HG03095 (cell line): ENCODE measurements around the gene CRYGN.
A peak's percentile ranks its signal among the peaks of the same experiment; 100 is the strongest.

Experiments used
- ATAC-seq: cut with Tn5 transposase; IDR thresholded peaks from one replicate; pipeline ENCODE4 v1.9.1; 2021; ENCODE audit warnings: moderate library complexity; ENCODE audit not compliant: unreplicated experiment

Gene CRYGN

DNA sequence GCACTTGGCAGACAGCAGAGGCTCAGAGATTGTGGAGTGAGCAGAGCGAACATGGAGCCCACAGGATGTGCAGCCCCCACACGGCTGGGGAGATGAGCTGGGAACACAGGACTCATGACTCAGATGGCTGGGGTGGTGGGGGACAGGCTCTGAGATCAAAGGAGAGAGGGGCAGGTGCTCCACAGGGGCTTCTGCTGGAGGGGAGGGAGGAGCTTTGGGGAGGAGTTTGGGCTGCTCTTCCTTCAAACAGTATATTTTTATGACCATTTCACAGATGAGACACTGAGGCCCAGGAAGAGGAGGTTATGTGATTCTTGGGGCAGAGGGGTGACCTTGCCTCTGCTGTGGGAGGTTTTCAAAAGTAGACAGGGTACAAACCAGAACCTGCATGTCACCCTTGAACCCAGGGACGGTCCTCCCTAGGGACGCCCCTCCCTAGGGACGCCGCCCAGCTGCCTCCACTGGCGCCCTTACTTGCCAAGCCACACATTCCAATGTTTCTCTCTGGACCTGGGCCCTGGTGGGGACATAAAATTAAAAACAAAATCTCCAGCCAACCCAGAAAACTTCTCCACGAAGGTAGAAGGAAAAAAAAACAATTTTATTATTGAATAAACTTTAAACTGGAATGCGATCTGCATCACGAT, 981 bp upstream of the CRYGN start:
- no peak for ATAC-seq

DNA sequence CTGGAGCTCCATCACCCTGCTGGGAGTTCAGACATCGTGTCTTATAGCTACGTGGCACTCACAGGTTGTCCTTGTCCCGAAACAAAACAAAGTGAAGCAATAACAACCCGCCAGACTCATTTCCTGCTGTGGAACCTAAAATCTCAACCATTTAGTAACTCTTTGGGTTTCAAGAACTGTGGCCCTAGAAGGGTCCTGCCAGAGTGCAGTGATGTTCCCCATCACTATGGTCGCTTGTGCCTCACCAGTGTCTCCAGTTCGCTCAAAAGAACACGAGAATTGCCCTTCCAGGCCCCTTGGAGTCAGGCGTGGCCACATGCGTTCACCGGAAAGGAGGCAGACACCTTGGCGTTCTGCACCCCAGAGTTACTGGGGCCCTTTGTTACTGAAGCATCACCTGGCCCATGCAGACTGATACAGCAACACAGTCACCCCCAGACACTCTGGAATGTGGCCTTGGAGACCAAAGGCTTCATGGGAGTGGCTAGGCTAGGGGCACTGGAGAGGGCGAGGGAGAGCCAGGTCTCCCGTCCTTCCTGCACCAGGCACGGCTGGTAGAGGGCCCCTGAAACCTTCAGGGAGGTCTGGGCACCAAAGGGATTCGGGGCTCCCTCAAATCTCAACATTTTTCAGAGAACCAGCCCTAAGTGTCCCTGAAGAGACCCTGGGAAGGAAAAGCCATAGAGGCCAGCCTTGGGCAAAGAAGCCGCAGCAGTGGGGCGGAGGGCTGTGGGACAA, 908 bp downstream of the CRYGN start:
- ATAC-seq = no peak

GRCh38 chr7:151437866-151438516, 1.9 kb downstream of the CRYGN start:
- ATAC-seq = no peak

DNA sequence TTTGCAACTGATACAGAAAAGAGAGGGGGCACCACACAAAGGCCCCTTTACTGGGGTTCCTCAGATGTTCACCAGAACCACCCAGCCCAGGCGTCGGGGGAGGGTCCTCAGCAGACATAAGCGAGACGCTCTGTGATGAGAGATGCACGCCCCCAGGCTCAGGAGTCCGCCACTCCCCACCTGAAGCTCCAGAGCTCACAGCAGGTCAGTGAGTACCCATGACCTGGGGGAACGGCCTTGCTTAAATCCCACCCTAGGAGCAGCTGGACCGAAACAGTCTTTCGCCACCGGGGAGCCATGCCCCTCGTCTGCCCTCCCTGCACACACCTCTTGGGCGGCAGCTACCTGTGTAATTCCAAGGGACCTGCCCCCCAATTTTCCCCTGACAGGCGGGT, 2.8 kb downstream of the CRYGN start:
- ATAC-seq = no peak

DNA sequence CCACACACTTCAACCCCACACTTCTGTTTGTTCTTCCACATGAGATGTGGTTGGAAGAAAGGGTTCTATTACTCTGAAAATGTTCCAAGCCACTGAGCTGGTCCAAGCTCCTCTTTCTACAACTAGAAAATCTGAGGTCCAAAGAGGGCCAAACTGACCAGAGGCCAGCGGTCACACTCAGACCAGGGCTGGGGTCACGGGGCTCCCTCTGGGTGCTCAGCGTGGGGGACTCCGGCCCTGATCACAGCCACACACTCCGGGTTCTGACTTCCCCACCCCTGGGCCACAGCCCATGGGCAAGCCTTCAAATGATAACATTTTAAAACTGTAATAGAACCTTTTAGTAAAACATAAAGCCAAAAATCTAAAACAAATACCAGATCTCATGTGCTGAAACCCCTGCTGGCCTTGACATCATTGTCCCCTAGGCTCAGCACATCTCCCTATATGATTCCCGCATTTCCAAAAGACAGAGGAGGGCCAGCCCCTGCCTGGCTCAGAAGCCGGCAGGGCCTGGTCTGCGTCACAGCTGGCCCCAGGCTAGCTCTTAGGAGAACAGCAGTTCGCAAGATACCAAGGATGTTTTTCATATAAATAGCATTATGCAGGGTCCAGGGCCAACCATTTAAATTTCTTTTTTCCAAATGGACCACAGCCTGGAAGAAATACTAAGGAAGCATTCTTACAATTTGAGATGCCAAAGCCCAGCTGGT, 3.3 kb downstream of the CRYGN start:
- no peak for ATAC-seq

- no peak for ATAC-seq
These were observed 4.0 kb downstream of the CRYGN start for GRCh38 chr7:151435971-151436370.

- no peak for ATAC-seq
These were observed 4.6 kb downstream of the CRYGN start for GRCh38 chr7:151435103-151435916.

DNA sequence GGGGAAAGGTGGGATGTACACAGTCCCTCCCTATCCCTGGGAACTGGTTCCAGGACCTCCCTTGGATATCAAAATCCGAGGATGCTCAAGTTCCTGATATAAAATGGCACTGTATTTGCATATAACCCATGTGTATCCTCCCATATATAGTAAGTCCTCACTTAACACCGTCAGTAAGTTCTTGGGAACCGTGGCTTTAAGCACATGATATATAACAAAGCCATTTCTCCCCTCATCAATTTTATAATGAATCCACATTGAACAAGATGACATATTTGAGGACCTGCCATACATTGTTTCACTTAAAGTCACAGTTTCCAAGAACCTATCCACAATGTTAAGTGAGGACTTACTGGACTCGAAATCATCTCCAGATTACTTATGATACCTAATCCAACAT, 5.4 kb downstream of the CRYGN start:
- no peak for ATAC-seq

- ATAC-seq = no peak
These were observed 6.1 kb downstream of the CRYGN start for GRCh38 chr7:151433721-151434400.

DNA sequence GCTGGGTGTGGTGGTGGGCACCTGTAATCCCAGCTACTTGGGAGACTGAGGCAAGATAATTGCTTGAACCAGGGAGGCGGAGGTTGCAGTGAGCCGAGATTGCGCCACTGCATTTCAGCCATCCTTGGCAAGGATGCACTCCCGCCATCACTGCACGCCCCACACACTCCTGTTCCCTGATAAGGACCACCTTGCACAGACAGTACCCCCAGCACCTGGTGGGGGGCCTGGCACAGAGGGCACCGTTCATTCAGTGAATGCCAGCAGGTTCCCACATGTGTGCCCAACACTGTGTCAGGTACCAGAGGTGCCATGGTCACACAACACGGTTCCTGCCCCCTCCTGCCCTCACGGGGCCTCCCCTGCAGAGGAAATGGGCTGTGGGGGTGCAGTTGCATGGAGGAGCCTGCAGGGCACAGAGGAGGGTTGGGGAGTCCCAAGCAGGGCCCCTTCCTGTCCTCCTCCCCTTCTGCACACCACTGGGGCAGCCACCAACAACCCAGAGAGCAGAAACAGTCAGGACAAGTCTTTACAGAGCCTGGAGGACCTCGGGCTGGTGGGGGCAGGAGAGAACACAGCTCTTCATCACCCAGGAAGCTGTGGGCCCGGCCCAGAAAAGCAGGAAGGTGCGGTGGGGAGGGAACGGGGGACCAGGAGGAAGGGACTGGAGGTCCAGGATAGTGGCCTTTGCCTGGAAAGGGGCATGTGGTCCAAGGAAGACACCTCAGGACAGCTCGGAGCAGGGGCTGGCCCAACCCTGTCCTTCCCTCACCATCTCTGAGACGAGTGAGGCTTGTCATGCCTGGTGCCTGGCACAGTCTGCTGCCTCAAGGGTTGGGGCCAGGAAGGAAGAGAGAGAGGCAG, 7.1 kb downstream of the CRYGN start:
- no peak for ATAC-seq

DNA sequence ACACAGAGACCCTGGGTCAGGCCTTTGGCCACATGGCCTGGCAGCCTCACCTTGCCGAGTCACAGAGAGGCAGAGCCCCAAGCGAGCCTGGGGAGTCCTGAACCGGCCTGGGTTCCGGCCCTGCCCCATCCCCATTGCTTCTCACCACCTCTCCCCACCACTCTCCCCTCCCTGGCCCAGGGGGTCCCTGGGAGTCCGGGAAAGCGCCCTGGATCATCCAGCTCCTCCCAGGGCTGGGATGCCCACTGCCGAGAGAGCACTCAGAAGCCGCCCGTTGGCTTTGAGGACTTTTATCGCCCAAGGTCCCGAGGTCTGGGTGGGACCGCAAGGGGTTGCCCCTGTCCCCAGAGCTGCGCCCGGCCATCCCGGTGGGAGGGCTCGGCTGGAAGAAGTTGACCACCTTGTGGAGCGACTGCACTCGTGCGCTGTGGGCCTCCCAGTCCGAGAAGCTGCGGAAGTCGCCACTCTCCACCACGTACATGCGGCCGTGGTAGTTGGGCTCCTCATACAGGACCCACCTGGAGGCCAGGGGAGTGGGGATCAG, 8.1 kb downstream of the CRYGN start:
- ATAC-seq = no peak

GRCh38 chr7:151431281-151431767, 8.6 kb downstream of the CRYGN start:
- no peak for ATAC-seq

- ATAC-seq = no peak
These were observed 9.3 kb downstream of the CRYGN start for GRCh38 chr7:151430391-151431205.

- peak; percentile 58 for ATAC-seq
These were observed 10.2 kb downstream of the CRYGN start for GRCh38 chr7:151429560-151430331.

GRCh38 chr7:151429237-151429559, 10.7 kb downstream of the CRYGN start:
- ATAC-seq = no peak

DNA sequence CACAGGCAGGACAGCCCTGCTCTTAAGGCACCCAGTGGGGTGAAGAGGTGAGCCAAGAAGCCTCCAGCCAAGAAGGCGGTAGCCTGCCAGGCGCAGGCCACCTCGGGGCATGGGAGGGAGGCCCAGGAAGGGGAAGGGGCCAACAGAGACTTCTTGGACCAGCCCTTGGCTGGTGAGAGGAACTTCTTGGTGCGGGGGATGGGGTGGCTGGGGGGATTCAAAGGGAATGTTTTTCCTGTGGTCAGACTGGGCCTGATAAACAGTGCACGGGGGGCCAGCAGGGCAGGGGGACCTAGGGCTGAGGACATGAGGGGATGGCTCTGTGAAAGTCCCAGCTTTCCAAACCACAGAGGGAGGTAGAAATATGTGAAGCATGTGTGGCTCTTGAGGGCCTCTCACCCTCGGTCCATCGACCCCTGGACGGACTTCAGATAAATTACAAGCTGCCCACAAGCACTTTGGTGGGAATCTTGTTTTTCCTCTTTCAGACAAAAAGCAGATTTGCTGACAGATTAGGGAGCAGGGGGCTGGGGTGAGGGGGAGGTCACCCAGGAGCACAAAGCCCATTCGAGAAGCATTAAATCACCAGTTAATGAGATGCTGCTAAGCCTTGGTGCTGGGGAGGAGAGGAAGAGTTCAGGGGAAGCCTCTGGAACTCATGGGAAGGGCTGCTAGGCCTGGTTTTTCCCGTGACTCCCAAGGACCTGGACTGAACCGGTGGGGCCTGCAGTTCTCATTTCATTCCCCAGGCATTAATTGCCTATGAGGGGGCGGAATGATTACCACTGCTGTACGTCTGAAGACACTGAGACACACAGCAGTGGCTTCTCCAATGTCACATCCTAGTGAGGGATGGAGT, 11.3 kb downstream of the CRYGN start:
- no peak for ATAC-seq
